Stimulated activated CD8-positive, alpha-beta memory T cell treated with anti-CD3 and anti-CD28 coated beads, Interleukin-7, amount 100 ng/mL, for 4 hours (primary cell): ENCODE data around the gene PTPRM.

ENCODE experiments used
- DNase-seq, 2 donors: peaks; one replicate each; pipeline ENCODE4 v3.0.0-alpha.2; 2020; ENCODE audit warnings: low read depth in 2 of 2

Gene PTPRM

GRCh38 chr18:8116341-8117005 is 549.4 kb downstream of the PTPRM start:
- DNase-seq, result no peak

- no peak for DNase-seq
Measured at GRCh38 chr18:8117006-8117371, 549.9 kb downstream of the PTPRM start.

- DNase-seq, result no peak
Measured at GRCh38 chr18:8121101-8121500, 554.0 kb downstream of the PTPRM start.

- DNase-seq, result no peak
Measured at GRCh38 chr18:8121942-8122480, 554.9 kb downstream of the PTPRM start.

GRCh38 chr18:8124232-8125146 is 557.4 kb downstream of the PTPRM start:
- DNase-seq, result no peak

- DNase-seq, result no peak
Measured at GRCh38 chr18:8130096-8130495, 563.0 kb downstream of the PTPRM start.

- no peak for DNase-seq
Measured at GRCh38 chr18:8133032-8133431, 565.9 kb downstream of the PTPRM start.

GRCh38 chr18:8133888-8134287 is 566.8 kb downstream of the PTPRM start:
- no peak for DNase-seq

- no peak for DNase-seq
Measured at GRCh38 chr18:8139127-8139527, 572.0 kb downstream of the PTPRM start.

GRCh38 chr18:8139891-8140406 is 572.8 kb downstream of the PTPRM start:
- DNase-seq, result no peak

- DNase-seq, result no peak
Measured at GRCh38 chr18:8140841-8141501, 573.9 kb downstream of the PTPRM start.

GRCh38 chr18:8142131-8142711 is 575.1 kb downstream of the PTPRM start:
- no peak for DNase-seq

GRCh38 chr18:8142932-8143331 is 575.8 kb downstream of the PTPRM start:
- DNase-seq, result no peak

GRCh38 chr18:8151181-8151580 is 584.1 kb downstream of the PTPRM start:
- DNase-seq, result no peak

GRCh38 chr18:8153887-8154583 is 586.9 kb downstream of the PTPRM start:
- no peak for DNase-seq

GRCh38 chr18:8162802-8163201 is 595.7 kb downstream of the PTPRM start:
- DNase-seq, result no peak

GRCh38 chr18:8163286-8163959 is 596.3 kb downstream of the PTPRM start:
- no peak for DNase-seq

- no peak for DNase-seq
Measured at GRCh38 chr18:8165095-8165494, 598.0 kb downstream of the PTPRM start.

- DNase-seq, result no peak
Measured at GRCh38 chr18:8167026-8167425, 599.9 kb downstream of the PTPRM start.

- no peak for DNase-seq
Measured at GRCh38 chr18:8167673-8168072, 600.6 kb downstream of the PTPRM start.

- no peak for DNase-seq
Measured at GRCh38 chr18:8169722-8170121, 602.6 kb downstream of the PTPRM start.
